ENCODE data around the gene CAPN1.
"Not testable (repeated sequence)": the region's sequence is repeated elsewhere in the genome, so short reads cannot be mapped to it uniquely, and the experiment has no call there.

Gene CAPN1

DNA sequence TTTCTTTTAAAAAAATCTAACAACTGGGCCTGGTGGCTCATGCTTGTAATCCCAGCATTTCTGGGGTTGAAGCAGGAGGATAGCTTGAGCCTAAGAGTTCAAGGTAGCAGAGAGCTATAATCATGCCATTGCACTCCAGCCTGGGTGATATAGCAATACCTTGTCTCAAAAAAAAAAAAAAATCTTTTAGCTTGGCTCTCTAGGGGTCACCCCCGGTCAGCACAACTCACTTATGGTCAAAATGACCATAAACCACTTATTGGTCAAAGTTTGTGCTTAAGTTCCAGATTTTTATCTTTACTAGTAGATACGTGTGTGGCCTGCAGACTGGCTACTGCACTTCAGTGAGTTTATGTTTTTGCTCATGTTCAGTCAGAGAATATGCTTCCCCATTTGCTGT is 18.0 kb upstream of the CAPN1 start:
- no peak for DNase-seq

DNA sequence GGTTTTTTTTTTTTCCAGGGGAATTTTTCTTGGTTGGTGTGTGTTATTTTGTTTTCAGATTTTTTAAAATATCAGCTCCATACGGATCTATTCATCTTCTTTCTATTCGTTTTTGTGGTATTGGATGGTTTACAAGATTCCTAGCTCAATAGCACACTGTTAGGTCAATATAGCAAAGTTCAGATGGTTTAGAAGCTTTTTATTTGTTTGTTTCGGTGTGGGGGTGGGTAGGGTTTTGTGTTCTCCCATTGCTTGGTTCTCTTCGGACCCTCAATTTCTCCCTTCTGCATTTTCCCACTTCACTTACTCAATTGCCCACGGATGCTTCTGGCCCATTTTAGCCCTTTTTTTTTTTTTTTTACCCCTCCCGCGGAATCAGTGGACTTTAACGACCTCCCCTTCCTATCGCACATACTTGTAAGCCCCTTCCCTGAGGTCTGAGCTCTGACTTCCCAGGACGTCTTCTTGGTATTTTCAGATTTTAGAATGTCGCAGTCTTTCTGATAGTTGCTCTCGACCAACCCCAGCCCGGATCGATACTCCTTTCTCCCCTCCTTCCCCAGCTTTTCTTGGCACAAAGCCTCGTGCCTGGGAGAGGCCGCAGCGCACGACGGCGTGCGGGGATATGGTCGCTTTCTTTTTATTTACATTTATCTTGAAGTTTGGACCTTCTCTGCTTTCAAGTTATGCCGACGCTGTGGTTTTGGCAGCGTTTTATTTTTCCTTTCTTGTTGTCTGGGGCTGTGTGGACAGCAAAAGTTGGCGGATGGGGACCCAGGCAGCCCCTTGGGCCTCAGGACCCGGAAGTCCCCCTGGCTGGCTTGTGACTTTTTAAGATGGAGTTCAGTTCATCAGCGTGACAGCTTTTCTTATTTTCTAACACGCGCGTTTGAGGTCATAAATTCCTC is 16.1 kb upstream of the CAPN1 start:
- no peak for DNase-seq

DNA sequence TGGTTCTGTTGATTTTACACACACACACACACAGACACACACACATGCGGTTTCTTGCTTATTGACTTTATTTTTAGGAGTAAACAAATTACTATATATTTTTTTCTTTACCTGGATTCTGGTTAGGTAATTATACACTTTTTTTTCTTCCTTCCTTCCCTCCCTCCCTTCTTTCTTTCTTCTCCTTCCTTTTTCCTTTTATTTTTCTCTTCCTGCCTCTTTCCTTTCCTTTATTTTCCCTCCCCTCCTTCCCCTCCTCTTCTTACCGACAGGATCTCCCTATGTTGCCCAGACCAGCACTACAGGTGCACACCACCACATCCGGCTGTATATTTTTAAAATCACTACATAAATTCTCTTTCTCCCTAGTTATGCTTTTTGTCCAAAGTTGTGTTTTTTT is 14.8 kb upstream of the CAPN1 start:
- DNase-seq: no peak

DNA sequence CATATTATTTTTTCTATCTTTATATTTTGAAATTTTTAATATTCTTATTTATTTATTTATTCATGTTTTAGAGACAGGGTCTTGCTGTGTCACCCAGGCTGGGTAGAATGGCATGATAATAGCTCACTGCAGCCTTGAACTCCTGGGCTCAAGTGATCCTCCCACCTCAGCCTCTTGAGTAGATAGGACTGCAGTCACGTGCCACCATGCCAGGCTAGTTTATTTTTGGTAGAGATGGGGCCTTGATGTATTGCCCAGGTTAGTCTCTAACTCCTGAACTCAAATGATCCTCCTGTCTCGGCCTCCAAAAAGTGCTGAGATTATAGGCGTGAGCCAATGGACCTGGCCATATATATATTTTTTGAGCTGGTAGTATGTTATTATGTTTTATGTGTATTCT is 14.1 kb upstream of the CAPN1 start:
- DNase-seq: no peak

DNA sequence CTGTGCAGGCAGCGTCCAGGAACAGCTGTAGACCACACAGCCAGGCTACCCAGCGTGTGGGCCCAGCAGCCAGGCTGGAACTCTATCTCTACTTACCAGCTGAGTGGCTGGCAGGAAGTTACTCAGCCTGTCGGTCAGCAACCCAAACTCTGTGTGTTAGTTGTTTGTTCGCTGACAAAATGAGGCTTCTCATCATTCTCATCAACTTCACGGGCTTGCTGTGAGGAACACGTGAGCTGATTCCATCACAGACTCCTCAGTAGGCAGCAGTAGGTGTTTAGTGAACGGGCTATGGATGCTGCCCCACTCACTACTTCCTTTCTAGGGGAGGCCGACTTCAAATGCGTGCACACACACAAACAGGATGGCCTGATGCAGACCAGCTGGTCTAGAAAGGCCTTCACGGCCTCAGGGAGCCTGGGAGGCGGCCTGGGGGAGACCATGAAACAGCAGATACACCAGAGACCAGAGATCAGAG is 12.5 kb upstream of the CAPN1 start:
- no peak for DNase-seq

DNA sequence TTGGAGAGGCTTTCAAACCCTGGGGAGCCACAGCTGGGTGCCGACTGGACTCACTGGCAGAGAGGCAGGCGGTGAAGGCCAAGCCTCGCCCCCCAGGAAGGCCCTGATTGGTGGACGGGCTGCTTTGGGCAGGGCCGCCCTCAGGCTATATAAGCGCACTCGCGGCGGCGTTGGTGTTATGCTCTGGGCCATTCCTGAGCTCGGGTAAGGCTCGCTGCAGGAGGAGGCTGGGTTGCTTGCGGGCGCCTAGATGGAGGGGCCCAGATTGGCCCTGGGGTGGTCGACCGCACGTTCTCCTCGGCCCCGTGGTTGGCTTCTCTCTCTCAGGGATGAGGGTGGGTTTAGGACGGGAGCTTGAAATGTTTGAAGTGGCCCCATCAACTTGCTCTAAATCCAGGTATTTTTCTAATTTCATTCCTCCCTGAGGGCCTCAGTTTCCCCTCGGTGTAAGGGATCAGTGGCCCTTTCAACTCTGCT is 11.6 kb upstream of the CAPN1 start, which contains the start of gene SPDYC:
Gene SPDYC (plus strand): TSS at position 176 of the 477 bp plus-strand sequence. CDS start 1,125 bp downstream, outside the sequence.
- DNase-seq: no peak

DNA sequence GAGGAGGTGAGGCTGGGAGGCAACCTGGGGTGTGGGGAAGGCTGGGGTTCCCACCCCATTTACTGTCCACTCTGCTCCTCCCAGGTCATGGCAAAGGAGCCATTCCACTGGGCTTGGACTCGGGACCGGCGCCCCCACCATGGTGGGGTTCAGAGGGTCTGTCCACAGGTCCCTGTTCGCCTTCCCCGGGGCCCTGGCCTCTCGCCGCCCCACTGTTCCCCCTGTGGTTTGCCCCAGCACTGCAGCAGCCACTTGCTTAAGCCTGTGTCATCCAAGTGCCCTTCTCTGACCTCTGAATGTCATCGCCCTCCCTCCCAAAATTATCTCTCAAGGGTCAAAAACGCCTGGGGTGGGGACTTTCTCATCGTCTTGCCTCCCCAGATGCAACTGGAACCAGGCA is 9.1 kb upstream of the CAPN1 start:
- DNase-seq: no peak

DNA sequence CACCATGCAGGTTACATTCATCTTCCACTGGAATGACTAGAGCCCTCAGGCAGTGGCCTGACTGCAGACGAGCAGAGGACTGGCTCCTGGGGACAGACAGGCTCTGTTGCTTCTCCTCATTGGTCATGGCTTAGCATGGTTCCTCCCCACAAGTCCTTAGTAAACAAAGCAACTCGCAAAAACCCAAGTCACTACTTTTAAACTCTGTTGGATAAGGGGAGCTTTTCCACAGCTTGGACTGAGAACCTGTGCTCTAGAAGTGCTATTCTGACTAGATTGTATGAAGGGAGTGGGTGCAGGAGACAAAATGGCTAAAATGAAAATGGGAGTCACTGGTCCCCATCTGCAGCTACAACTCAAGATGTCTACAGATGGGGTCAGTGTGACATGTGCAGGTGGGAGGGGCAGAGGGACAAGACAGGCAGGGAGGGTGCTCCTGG is 7.1 kb upstream of the CAPN1 start:
- not testable (repeated sequence) for DNase-seq

DNA sequence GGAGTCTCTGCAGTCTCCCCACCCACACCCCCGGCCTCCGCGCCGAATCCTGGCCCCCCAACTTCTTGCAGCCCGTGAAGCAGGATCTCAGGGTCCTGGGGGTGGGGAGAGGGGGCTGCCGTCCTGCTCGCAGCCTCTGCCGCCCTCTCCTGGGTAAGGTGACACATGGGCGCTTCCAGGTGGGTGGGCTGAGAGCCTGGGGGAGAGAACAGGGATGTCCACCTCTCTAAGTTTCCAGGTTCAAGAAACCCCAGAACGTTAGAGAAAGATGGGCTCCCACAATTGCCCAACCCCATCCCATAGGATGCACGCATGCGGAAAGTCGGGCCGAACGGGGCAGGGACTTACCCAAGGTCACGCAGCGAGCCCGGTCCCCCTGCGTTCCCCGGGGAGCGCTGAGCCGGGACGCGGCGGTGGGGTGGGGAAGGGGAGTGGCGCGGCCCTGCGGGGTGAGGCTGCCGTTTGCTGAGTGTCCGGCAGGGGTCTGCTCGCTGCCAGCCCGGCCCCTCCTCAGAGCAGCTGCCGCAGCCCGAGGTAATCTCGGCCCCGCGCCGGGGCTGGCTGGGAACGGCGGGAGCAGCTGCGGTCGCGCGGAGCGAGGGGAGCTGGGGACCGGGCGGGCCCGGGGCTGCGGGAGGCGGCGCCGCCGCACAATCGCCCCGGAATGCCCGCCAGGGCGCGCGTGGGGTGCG is 705 bp upstream of the CAPN1 start:
- DNase-seq: no peak

DNA sequence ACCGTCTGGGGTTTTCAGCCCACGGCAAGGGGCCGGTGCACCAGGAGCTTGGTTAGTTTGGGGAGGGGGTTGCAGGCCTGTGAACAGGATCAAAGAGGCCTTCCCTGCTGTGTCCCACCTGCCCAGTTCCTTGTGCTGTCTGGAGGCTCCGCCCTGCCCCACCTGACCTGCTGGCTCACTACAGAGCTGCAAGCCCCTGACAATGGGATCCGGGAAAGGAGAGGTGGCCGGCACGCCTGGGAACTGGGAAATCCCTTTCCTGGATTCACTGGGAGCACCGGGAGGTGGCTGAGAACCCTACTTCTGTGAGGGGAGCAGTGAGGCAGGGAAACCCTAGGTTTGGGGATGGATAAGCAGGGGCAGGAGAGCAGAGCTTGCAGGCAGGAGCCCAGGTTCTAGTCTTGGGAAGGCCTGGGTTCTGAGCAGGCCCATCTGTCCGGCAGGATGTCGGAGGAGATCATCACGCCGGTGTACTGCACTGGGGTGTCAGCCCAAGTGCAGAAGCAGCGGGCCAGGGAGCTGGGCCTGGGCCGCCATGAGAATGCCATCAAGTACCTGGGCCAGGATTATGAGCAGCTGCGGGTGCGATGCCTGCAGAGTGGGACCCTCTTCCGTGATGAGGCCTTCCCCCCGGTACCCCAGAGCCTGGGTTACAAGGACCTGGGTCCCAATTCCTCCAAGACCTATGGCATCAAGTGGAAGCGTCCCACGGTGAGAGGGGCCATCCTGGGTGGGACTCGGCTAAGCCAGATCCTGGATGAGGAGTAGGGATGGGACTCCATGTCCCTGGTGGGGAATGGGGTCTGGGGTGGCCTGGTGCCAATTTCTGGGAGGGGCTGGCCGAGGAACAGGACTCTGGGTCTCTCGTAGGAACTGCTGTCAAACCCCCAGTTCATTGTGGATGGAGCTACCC is 786 bp downstream of the CAPN1 start:
- no peak for DNase-seq

DNA sequence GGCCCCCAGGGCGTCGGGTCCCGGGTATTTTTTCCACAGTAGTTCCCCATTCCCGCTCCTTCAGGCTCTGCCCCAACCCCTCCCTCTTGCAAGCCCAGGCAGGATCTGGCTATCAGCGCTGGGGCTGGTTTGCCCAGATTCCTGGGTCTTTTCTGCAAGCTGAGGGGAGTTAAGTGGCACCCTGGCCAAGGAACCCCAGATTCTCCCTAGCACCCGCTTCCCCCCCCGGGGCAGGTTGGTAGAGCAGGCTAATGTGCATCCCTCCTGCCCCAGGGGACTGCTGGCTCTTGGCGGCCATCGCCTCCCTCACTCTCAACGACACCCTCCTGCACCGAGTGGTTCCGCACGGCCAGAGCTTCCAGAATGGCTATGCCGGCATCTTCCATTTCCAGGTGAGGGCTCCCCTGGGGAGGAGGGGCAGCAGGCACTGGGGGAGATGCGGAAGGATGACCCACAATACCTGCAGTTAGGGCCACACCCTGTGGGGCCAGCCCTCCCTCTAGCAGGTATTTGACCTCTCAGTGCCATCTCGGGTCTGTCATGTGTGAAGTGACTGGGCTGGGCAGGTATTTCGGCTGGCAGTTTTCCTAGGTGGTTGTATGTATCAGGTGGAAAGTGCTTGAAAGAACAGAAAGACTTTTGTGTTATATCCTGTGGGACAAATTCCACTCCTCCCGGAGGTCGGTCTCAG is 1.6 kb downstream of the CAPN1 start:
- no peak for DNase-seq

DNA sequence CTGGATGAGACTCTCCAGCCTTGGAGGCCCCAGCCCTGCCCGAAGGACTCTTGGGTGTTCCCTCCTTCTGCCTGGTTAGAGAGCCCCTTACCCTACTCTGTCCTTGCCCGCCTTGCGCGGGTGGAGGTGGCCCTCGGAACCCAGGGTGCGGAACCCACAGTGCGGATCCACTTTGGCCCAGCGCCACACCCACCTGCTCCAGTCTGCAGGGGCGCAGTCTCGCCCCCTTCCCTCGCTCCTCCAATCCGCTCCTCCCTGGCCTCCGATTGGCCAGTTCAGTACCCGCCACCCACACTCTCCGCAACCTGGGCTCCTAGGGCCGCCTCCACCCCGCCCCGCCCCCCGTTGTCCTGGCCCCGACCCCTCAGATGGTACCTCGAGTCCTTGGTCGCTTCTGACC is 2.4 kb downstream of the CAPN1 start:
- DNase-seq: no peak

DNA sequence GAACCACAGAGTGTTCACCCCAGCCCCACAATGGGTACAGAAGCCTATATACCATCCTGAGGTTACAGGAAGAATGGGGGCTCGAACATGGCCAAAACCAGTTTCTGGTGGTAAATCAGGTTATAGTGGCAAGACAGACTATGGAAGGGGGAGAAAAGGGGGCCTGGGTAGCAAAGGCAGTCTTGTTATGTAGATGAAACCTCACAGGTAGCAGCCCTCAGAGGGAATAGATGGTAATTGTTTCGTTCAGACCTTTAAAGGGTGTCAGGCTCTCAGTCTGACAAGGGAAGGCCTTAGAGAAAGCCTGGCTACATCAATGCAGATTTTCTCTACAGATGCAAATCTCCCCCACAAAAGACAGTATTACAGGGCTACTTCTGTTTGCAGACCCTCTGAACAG is 3.4 kb downstream of the CAPN1 start:
- DNase-seq: no peak

DNA sequence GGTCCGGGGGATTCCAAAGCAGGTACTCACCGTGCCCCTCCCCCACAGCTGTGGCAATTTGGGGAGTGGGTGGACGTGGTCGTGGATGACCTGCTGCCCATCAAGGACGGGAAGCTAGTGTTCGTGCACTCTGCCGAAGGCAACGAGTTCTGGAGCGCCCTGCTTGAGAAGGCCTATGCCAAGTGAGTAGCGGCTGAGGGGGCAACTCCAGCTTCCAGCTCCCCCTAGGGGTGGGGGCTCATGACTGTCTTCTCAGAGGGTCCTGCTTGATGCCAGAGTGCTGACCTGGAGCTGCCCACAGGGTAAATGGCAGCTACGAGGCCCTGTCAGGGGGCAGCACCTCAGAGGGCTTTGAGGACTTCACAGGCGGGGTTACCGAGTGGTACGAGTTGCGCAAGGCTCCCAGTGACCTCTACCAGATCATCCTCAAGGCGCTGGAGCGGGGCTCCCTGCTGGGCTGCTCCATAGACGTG is 4.2 kb downstream of the CAPN1 start:
- DNase-seq: no peak

DNA sequence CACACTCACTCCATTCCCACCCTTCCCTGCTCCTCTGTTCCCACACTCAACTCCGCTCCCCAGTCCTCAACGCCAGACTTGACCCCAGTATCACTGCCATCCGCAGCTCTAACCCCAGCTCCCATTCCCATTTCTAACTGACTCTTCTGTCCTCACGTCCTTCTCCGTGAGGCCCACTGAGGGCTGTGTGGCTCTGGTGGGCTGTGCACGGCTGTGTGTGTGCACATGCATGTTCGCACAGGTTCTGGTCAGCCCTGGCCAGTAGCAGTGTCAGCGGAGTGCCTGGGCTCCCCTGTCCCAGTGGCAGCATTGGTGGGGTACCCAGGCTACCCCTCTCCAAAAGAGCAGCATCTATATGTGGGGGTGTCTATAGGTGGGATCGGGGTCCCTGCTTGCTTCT is 5.0 kb downstream of the CAPN1 start:
- no peak for DNase-seq

DNA sequence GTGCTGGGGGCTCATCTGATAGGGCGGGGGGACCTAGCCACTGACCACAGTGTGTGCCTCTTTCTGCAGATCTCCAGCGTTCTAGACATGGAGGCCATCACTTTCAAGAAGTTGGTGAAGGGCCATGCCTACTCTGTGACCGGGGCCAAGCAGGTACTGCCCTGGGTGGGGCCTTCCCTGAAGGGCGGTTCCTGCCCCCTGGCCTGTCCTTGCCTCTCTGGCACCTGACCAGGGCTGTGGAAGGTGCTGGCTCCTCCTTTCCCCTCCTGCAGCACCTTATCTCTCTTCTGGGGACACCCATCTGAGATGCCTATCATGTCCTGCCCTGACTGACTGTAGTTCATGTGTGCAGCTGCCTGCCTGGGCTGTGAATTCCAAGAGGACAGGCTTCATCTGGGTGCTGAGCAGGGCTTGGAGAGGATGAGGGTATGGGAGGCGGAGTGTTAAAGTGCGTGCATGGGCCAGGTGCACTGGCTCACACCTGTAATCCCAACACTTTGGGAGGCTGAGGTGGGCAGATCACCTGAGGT is 5.5 kb downstream of the CAPN1 start:
- no peak for DNase-seq

DNA sequence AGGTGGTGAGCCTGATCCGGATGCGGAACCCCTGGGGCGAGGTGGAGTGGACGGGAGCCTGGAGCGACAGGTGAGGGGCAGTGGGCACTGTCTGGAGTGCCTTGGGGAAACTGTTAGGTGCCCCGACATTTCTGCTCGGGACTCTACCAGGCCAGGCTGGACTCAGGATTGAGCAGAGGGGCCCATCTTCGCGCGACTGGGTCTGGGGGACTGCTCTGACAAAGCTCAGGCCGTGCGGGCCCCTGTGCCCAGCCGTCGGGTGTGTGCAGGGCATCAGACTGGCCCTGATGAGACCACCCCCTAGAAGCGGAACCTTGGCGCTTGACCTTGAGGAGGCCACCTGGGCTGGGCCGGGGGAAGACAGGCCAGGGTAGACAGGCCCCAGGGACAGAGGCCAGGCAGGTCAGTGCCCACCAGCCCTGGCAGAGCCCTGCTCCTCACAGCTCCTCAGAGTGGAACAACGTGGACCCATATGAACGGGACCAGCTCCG is 6.3 kb downstream of the CAPN1 start:
- no peak for DNase-seq

DNA sequence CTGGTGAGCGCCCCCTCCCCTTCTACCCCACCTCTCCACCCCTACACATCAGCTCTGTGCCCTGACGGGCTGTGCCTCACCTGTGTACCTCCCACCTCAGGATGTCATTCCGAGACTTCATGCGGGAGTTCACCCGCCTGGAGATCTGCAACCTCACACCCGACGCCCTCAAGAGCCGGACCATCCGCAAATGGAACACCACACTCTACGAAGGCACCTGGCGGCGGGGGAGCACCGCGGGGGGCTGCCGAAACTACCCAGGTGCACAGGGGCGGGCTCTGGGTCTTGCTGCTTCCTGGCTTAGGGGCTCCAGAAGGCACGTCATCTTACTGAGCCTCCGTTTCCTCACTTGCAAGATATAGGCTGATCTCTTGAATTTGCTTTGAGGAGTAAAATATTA is 6.8 kb downstream of the CAPN1 start:
- DNase-seq: no peak

DNA sequence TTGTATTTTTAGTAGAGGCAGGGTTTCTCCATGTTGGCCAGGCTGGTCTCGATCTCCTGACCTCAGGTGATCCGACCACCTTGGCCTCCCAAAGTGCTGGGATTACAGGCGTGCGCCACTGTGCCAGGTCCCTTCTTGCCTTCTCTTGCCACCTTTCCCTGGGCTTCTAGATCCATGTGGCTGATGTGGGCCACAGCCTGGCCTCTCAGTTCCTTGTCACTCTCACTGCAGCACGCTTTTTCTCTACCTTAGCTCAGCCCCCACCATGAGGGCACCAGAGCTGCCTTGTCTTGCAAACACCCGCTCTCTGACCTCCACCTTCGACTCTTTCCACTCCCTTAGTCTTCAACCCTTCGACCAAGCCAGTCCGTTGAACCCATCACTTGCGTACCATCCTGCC is 7.5 kb downstream of the CAPN1 start:
- no peak for DNase-seq

DNA sequence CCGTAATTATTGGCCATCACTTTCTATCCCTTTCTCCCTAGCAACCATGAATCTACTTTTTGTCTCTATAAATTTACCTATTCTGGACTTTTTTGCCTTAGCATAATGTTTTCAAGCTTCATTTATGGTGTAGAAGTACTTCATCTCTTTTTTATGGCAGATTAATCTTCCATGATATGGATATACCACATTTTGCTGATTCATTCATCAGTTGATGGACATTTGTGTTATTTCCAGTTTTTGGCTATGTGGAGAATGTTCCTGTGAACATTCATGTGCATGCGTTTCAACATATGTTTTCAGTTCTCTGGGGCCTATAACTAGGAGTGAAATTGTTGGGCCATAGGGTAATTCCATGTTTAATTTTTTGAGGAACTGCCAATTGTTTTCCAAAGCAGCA is 12.8 kb downstream of the CAPN1 start:
- DNase-seq: no peak

DNA sequence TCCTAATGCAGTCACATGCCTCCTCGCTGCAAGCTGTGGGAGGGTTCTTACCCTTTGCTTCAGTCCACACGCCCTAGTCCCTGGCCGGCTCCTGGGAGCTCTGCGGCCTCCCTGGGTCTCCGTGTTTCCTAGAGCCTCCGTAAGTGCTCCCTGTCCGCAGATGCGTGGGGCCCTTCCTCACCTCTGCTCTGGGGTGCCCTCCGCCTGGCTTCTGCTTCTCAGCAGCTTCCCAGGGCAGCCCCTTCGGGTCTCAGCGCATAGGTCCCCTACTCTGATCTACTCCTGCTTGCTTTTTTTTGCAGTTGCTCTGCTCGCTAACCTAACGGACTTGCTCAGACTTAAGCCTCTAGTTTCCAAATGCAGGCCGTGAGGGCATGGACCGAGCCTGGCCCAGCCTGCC is 22.4 kb downstream of the CAPN1 start:
- DNase-seq: no peak

Measured in NCI-H1048 (cell line).